ENCODE data around the gene KIF3B. TPM values are rescaled to one million over a fixed set of nuclear protein-coding genes. Genes with fewer than 3 reads are reported as not detected.

KIF3B gene
- total RNA-seq, 1 experiment from 2014 or later = 31.5 TPM

GRCh38 chr20:32330555-32330897, 53.1 kb downstream of the KIF3B start:
- Histone ChIP-seq H2AFZ (ENCODE audit: low read depth, low read length, poor library complexity, severe bottlenecking) (no peak overlapping the region), H4K20me1 (ENCODE audit: insufficient read depth) (no peaks in the 10 kb centered on the region), H3K9ac (ENCODE audit: low read length) (no peak overlapping the region), H3K4me2 (ENCODE audit: low read length) (no peak overlapping the region), H3K36me3 (ENCODE audit: control insufficient read depth in 1 of 2, insufficient read depth in 2 of 2, low read length in 2 of 2) (peaks cover 3 to 6% of the 10 kb centered on the region in 2 experiments; a peak in 3 of 4 replicates), H3K4me3 (replicated peaks in 1 of 2; ENCODE audit: low read depth in 1 of 2, low read length in 2 of 2) (no peak overlapping the region), H3K27me3 (ENCODE audit: insufficient read depth, low read length) (no peaks in the 10 kb centered on the region), H3K27ac (ENCODE audit: low read depth, low read length) (no peak overlapping the region), H3K9me3 (ENCODE audit: control insufficient read depth in 1 of 2, insufficient read depth in 1 of 2, low read depth in 1 of 2, low read length in 2 of 2) (no peaks in the 10 kb centered on the region), H3K79me2 (ENCODE audit: insufficient read depth, low read length) (no peaks in the 10 kb centered on the region), H3K9me2 (ENCODE audit: insufficient read depth) (no peaks in the 10 kb centered on the region), H3K4me1 (ENCODE audit: control insufficient read depth in 1 of 2, insufficient read depth in 2 of 2, low read length in 2 of 2) (peaks cover 24 to 34% of the 10 kb centered on the region in 2 experiments)
- intact Hi-C loops (cut with micrococcal nuclease) = loop anchor here (10.0 kb wide), 1 partner anchor 324 kb away; no protein-coding TSS in a partner anchor
- DNase-seq (ENCODE audit: low read depth, low spot score) (no peak), ATAC-seq (no peak)
- POLR2A ChIA-PET = no interaction called here
- RAD21 ChIA-PET (ENCODE audit: low non-redundant PET in 1 of 2, low total read pairs in 2 of 2, uncharacterized antibody in 2 of 2, unreplicated experiment in 2 of 2) = no interaction called here
- TF ChIP-seq EZH2 (IDR thresholded peaks at IDR 0.05) (no peak), EGR1 (IDR thresholded peaks at IDR 0.05; ENCODE audit: low read depth) (no peak), TCF7L2 (IDR thresholded peaks at IDR 0.05; ENCODE audit: borderline replicate concordance, extremely low read depth, insufficient read depth, insufficient read length) (no peak), YY1 (IDR thresholded peaks at IDR 0.05; ENCODE audit: extremely low read depth, insufficient replicate concordance, low read depth, low read length) (no peak), POLR2AphosphoS5 (IDR thresholded peaks at IDR 0.05; ENCODE audit: low read depth, low read length) (no peak), CBX3 (IDR thresholded peaks at IDR 0.05; ENCODE audit: low read depth) (no peak)
- no TSS peak for BruUV-seq (replicated peaks)
- CTCF ChIA-PET = no interaction called here

GRCh38 chr20:32332614-32333013, 55.2 kb downstream of the KIF3B start:
- intact Hi-C loops (cut with micrococcal nuclease) = loop anchor here (10.0 kb wide), 1 partner anchor 322 kb away; no protein-coding TSS in a partner anchor
- ChIA-PET POLR2A (interaction anchor here (0.5 kb wide), 1 partner anchor 731 kb away, joined by 3 read pairs; no protein-coding TSS in a partner anchor), RAD21 (ENCODE audit: low non-redundant PET in 1 of 2, low total read pairs in 2 of 2, uncharacterized antibody in 2 of 2, unreplicated experiment in 2 of 2) (no interaction called here), CTCF (no interaction called here)
- Histone ChIP-seq H3K27ac (ENCODE audit: low read depth, low read length) (no peak overlapping the region; the same call in 1 of the 2 replicates), H3K9me2 (ENCODE audit: insufficient read depth) (no peaks in the 10 kb centered on the region), H3K4me3 (replicated peaks in 1 of 2; ENCODE audit: low read depth in 1 of 2, low read length in 2 of 2) (no peak overlapping the region), H3K79me2 (ENCODE audit: insufficient read depth, low read length) (no peaks in the 10 kb centered on the region), H3K9me3 (ENCODE audit: control insufficient read depth in 1 of 2, insufficient read depth in 1 of 2, low read depth in 1 of 2, low read length in 2 of 2) (no peaks in the 10 kb centered on the region), H3K27me3 (ENCODE audit: insufficient read depth, low read length) (no peaks in the 10 kb centered on the region), H3K4me2 (ENCODE audit: low read length) (peak overlapping the region; percentile 35), H4K20me1 (ENCODE audit: insufficient read depth) (no peaks in the 10 kb centered on the region), H3K9ac (ENCODE audit: low read length) (no peak overlapping the region), H3K36me3 (ENCODE audit: control insufficient read depth in 1 of 2, insufficient read depth in 2 of 2, low read length in 2 of 2) (peaks cover 3 to 6% of the 10 kb centered on the region in 2 experiments; a peak in 3 of 4 replicates), H3K4me1 (ENCODE audit: control insufficient read depth in 1 of 2, insufficient read depth in 2 of 2, low read length in 2 of 2) (peaks cover 8 to 15% of the 10 kb centered on the region in 2 experiments), H2AFZ (ENCODE audit: low read depth, low read length, poor library complexity, severe bottlenecking) (no peak overlapping the region)
- DNase-seq (ENCODE audit: low read depth, low spot score) (no peak), ATAC-seq (peak; percentile 52; the same call in 1 of the 2 replicates)
- no TSS peak for BruUV-seq (replicated peaks)
- TF ChIP-seq SRF (IDR thresholded peaks at IDR 0.05; ENCODE audit: low read depth) = no peak
- TF ChIP-seq CBX3 (IDR thresholded peaks at IDR 0.05; ENCODE audit: low read depth) = no peak
- no peak for TF ChIP-seq ZNF274 (IDR thresholded peaks at IDR 0.05; ENCODE audit: low read depth, low read length)
- TF ChIP-seq EGR1 (IDR thresholded peaks at IDR 0.05; ENCODE audit: low read depth) = no peak
- TF ChIP-seq EZH2phosphoT487 (IDR thresholded peaks at IDR 0.05; ENCODE audit: borderline replicate concordance) = no peak
- TF ChIP-seq CTCF (IDR thresholded peaks at IDR 0.05 in 2 of 3, conservative IDR thresholded peaks at IDR 0.05 in 1 of 3; ENCODE audit: borderline replicate concordance in 1 of 3, insufficient read depth in 1 of 3, low read depth in 2 of 3, low read length in 2 of 3) = no peak
- no peak for TF ChIP-seq ZBTB33 (IDR thresholded peaks at IDR 0.05; ENCODE audit: extremely low read depth, insufficient replicate concordance, low read length)
- TF ChIP-seq FOSL1 (IDR thresholded peaks at IDR 0.05; ENCODE audit: low read depth) = no peak
- no peak for TF ChIP-seq POLR2A (IDR thresholded peaks at IDR 0.05; ENCODE audit: borderline replicate concordance, extremely low read depth, insufficient read depth, insufficient read length)
- no peak for TF ChIP-seq POLR2AphosphoS5 (IDR thresholded peaks at IDR 0.05; ENCODE audit: low read depth, low read length)
- no peak for TF ChIP-seq YY1 (IDR thresholded peaks at IDR 0.05; ENCODE audit: extremely low read depth, insufficient replicate concordance, low read depth, low read length)

Data from HCT116 (cell line).